ENCODE results near the gene NFYB.

Gene NFYB

GRCh38 chr12:104134882-104135281, 3.1 kb downstream of the NFYB start:
- DNase-seq (ENCODE audit: extremely low read depth, low read depth), result no peak
- H3K4me3 ChIP-seq (replicated peaks; ENCODE audit: low read depth, low read length), result no peak overlapping the region
- no peak for TF ChIP-seq CTCF (IDR thresholded peaks at IDR 0.05; ENCODE audit: low read depth, low read length, missing control alignments)

GRCh38 chr12:104133866-104134265, 4.1 kb downstream of the NFYB start:
- H3K4me3 ChIP-seq (replicated peaks; ENCODE audit: low read depth, low read length), result no peak overlapping the region
- no peak for DNase-seq (ENCODE audit: extremely low read depth, low read depth)
- no peak for TF ChIP-seq CTCF (IDR thresholded peaks at IDR 0.05; ENCODE audit: low read depth, low read length, missing control alignments)

- no peak for TF ChIP-seq CTCF (IDR thresholded peaks at IDR 0.05; ENCODE audit: low read depth, low read length, missing control alignments)
- no peak overlapping the region for H3K4me3 ChIP-seq (replicated peaks; ENCODE audit: low read depth, low read length)
- DNase-seq (ENCODE audit: extremely low read depth, low read depth), result no peak
These were observed 4.7 kb downstream of the NFYB start for GRCh38 chr12:104133321-104133720.

- TF ChIP-seq CTCF (IDR thresholded peaks at IDR 0.05; ENCODE audit: low read depth, low read length, missing control alignments), result no peak
- no peak for DNase-seq (ENCODE audit: extremely low read depth, low read depth)
- no peak overlapping the region for H3K4me3 ChIP-seq (replicated peaks; ENCODE audit: low read depth, low read length)
These were observed 5.6 kb downstream of the NFYB start for GRCh38 chr12:104132351-104132956.

- TF ChIP-seq CTCF (IDR thresholded peaks at IDR 0.05; ENCODE audit: low read depth, low read length, missing control alignments), result no peak
- no peak for DNase-seq (ENCODE audit: extremely low read depth, low read depth)
- no peak overlapping the region for H3K4me3 ChIP-seq (replicated peaks; ENCODE audit: low read depth, low read length)
These were observed 6.4 kb downstream of the NFYB start for GRCh38 chr12:104131609-104132008.

GRCh38 chr12:104130760-104131159, 7.2 kb downstream of the NFYB start:
- no peak for TF ChIP-seq CTCF (IDR thresholded peaks at IDR 0.05; ENCODE audit: low read depth, low read length, missing control alignments)
- H3K4me3 ChIP-seq (replicated peaks; ENCODE audit: low read depth, low read length), result no peak overlapping the region
- DNase-seq (ENCODE audit: extremely low read depth, low read depth), result no peak

GRCh38 chr12:104126548-104126947, 11.5 kb downstream of the NFYB start:
- no peak overlapping the region for H3K4me3 ChIP-seq (replicated peaks; ENCODE audit: low read depth, low read length)
- no peak for DNase-seq (ENCODE audit: extremely low read depth, low read depth)
- TF ChIP-seq CTCF (IDR thresholded peaks at IDR 0.05; ENCODE audit: low read depth, low read length, missing control alignments), result no peak

Measured in HFF-Myc (cell line).